Gastroesophageal sphincter (tissue), 4 donors: ENCODE measurements around the gene ADGRG3. TPM values are rescaled to one million over a fixed set of nuclear protein-coding genes. Genes with fewer than 3 reads are reported as not detected.
A peak's percentile ranks its signal among the peaks of the same experiment; 100 is the strongest.

Source experiments
- ATAC-seq: fragments of 150-250 bp; one replicate; pipeline ENCODE4 v1.9.1; 2016; ENCODE audit warnings: mild to moderate bottlenecking, moderate library complexity
- H3K27ac ChIP-seq, 4 donors: fragments of 200-600 bp; sonication (generic) in 3 of 4; 1 replicate in 3 of 4; 2 replicates in 1 of 4; pipeline ENCODE4 v1.5.1; 2016 to 2019
- H3K27me3 ChIP-seq: fragments of 200-600 bp; sonication (generic); one replicate; pipeline ENCODE4 v1.5.1; 2019
- H3K36me3 ChIP-seq, 2 donors: fragments of 200-600 bp; sonication (generic); one replicate each; pipeline ENCODE4 v1.5.1; 2019; ENCODE audit warnings: control low read depth in 1 of 2
- H3K4me1 ChIP-seq, 3 donors: fragments of 200-600 bp; sonication (generic); 1 replicate in 2 of 3; 2 replicates in 1 of 3; pipeline ENCODE4 v1.5.1; 2016 to 2019; ENCODE audit warnings: control low read depth in 2 of 3
- H3K4me3 ChIP-seq, 2 donors: fragments of 200-600 bp; sonication (generic); one replicate each; pipeline ENCODE4 v1.5.1; 2019; ENCODE audit warnings: mild to moderate bottlenecking in 1 of 2, moderate library complexity in 1 of 2
- H3K9me3 ChIP-seq, 3 donors: fragments of 200-600 bp; sonication (generic); one replicate each; pipeline ENCODE4 v1.5.1; 2017 to 2019; ENCODE audit warnings: control low read depth in 2 of 3
- CTCF ChIP-seq, 4 experiments: fragments of 200-600 bp in 2 of 4; fragments of 450-650 bp in 2 of 4; sonication (generic) in 1 of 4; IDR thresholded peaks; one replicate each; pipeline ENCODE4 v1.5.1; 2017 to 2019; ENCODE audit warnings: antibody characterized with exemption in 4 of 4, mild to moderate bottlenecking in 2 of 4, moderate library complexity in 2 of 4
- EP300 ChIP-seq: sonication (generic); formaldehyde crosslinking; IDR thresholded peaks from one replicate; pipeline ENCODE4 v1.6.1; 2017; ENCODE audit warnings: antibody characterized with exemption, mild to moderate bottlenecking
- POLR2A ChIP-seq, 2 donors: fragments of 450-650 bp; IDR thresholded peaks; one replicate each; pipeline ENCODE4 v1.6.1; 2017; ENCODE audit warnings: antibody characterized with exemption in 2 of 2, mild to moderate bottlenecking in 2 of 2, moderate library complexity in 1 of 2
- POLR2AphosphoS5 ChIP-seq: sonication (generic); formaldehyde crosslinking; IDR thresholded peaks from one replicate; pipeline ENCODE4 v1.6.1; 2017; ENCODE audit warnings: antibody characterized with exemption
- WGBS, 2 donors: methylation state at CpG; one replicate each; pipeline ENCODE4 v1.1.5; 2018; ENCODE audit warnings: low coverage in 1 of 2; 5-methylcytosine and 5-hydroxymethylcytosine counted together
- total RNA-seq, 4 donors: library from RNA; depleted of rRNA; stranded (reverse); fragments of >200 nt; gene quantifications; one replicate each; pipeline ENCODE4 v1.1.0, GENCODE V29; 2016

The ADGRG3 gene
- total RNA-seq, 4 donors from 2014 or later = 0.31 to 7.4 (median 2.2) TPM

GRCh38 chr16:57622361-57623250, 45.5 kb upstream of the ADGRG3 start:
- no peak overlapping the region for H3K4me3 ChIP-seq
- no peaks in the 10 kb centered on the region for H3K9me3 ChIP-seq
- peak overlapping the region in 1 of 4 donors; percentile 29 for H3K27ac ChIP-seq
- 40 to 75% methylated on average over 3 to 5 of the region's 16 CpGs for WGBS, 2 donors
- TF ChIP-seq CTCF (IDR thresholded peaks at IDR 0.05) (no peak), POLR2A (IDR thresholded peaks at IDR 0.05) (no peak), EP300 (no peak)
- ATAC-seq = no peak
- peaks cover 0 to 31% (median 0%) of the 10 kb centered on the region in 3 donors for H3K4me1 ChIP-seq
- H3K27me3 ChIP-seq = peaks cover 7% of the 10 kb centered on the region
- H3K36me3 ChIP-seq = no peaks in the 10 kb centered on the region

- H3K4me3 ChIP-seq = no peak overlapping the region
- no peak for ATAC-seq
- WGBS, 2 donors = 83 to 90% methylated on average over 1 to 2 of the region's 17 CpGs
- peaks cover 0 to 39% (median 8%) of the 10 kb centered on the region in 3 donors for H3K4me1 ChIP-seq
- peak overlapping the region in 1 of 4 donors; percentile 29 for H3K27ac ChIP-seq
- TF ChIP-seq POLR2AphosphoS5 = no peak
- TF ChIP-seq POLR2A (IDR thresholded peaks at IDR 0.05) = no peak
- TF ChIP-seq CTCF (IDR thresholded peaks at IDR 0.05) = no peak
- no peak for TF ChIP-seq EP300
- H3K27me3 ChIP-seq = peaks cover 13% of the 10 kb centered on the region
- no peaks in the 10 kb centered on the region for H3K36me3 ChIP-seq
- no peaks in the 10 kb centered on the region for H3K9me3 ChIP-seq
Measured at GRCh38 chr16:57623251-57624043, 44.7 kb upstream of the ADGRG3 start.

GRCh38 chr16:57624044-57624688, 43.9 kb upstream of the ADGRG3 start:
- Histone ChIP-seq H3K9me3 (no peaks in the 10 kb centered on the region), H3K36me3 (no peaks in the 10 kb centered on the region), H3K27ac (no peak overlapping the region), H3K27me3 (peaks cover 19% of the 10 kb centered on the region), H3K4me3 (no peak overlapping the region), H3K4me1 (peaks cover 0 to 44% (median 11%) of the 10 kb centered on the region in 3 donors)
- no peak for TF ChIP-seq EP300
- TF ChIP-seq POLR2A (IDR thresholded peaks at IDR 0.05) = no peak
- TF ChIP-seq CTCF (IDR thresholded peaks at IDR 0.05) = no peak
- no peak for TF ChIP-seq POLR2AphosphoS5
- no peak for ATAC-seq
- WGBS, 2 donors = 80% methylated on average over 8 of the region's 8 CpGs; no CpG with 5 or more reads in 1 of the 2 donors

- H3K36me3 ChIP-seq = no peaks in the 10 kb centered on the region
- peaks cover 27% of the 10 kb centered on the region for H3K27me3 ChIP-seq
- no peak overlapping the region for H3K4me3 ChIP-seq
- no peak for ATAC-seq
- no peaks in the 10 kb centered on the region for H3K9me3 ChIP-seq
- WGBS, 2 donors = 47 to 76% methylated on average over 4 to 16 of the region's 17 CpGs
- H3K27ac ChIP-seq = no peak overlapping the region
- H3K4me1 ChIP-seq = peaks cover 0 to 44% (median 11%) of the 10 kb centered on the region in 3 donors
- TF ChIP-seq CTCF (IDR thresholded peaks at IDR 0.05) = no peak
- no peak for TF ChIP-seq POLR2AphosphoS5
- TF ChIP-seq EP300 = no peak
Measured at GRCh38 chr16:57624806-57625500, 43.2 kb upstream of the ADGRG3 start.
